Peyer's patch (tissue), 4 donors: ENCODE measurements around the gene NDUFAF4. TPM values are rescaled to one million over a fixed set of nuclear protein-coding genes. Genes with fewer than 3 reads are reported as not detected.

ENCODE experiments used
- DNase-seq, 3 donors: peaks; one replicate each; pipeline ENCODE4 v3.0.0-alpha.2; 2017 to 2019
- H3K27ac ChIP-seq, 4 donors: fragments of 200-600 bp; sonication (generic); one replicate each; pipeline ENCODE4 v1.5.1; 2016 to 2019
- H3K27me3 ChIP-seq, 2 donors: fragments of 200-600 bp; sonication (generic); one replicate each; pipeline ENCODE4 v1.5.1; 2019
- H3K36me3 ChIP-seq, 3 donors: fragments of 200-600 bp; sonication (generic); one replicate each; pipeline ENCODE4 v1.5.1; 2016 to 2019
- H3K4me1 ChIP-seq, 4 donors: fragments of 200-600 bp; sonication (generic); one replicate each; pipeline ENCODE4 v1.5.1; 2016 to 2019
- H3K4me3 ChIP-seq, 4 donors: fragments of 200-600 bp; sonication (generic); 1 replicate in 3 of 4; 2 replicates in 1 of 4; pipeline ENCODE4 v1.5.1; 2016 to 2019; ENCODE audit warnings: mild to moderate bottlenecking in 1 of 4
- H3K9me3 ChIP-seq, 4 donors: fragments of 200-600 bp; sonication (generic); one replicate each; pipeline ENCODE4 v1.5.1; 2016 to 2019; ENCODE audit warnings: mild to moderate bottlenecking in 1 of 4
- CTCF ChIP-seq, 6 experiments: fragments of 450-650 bp in 4 of 6; fragments of 200-600 bp in 2 of 6; sonication (generic) in 1 of 6; IDR thresholded peaks; one replicate each; pipeline ENCODE4 v1.5.1; 2017 to 2019; ENCODE audit warnings: antibody characterized with exemption in 6 of 6, mild to moderate bottlenecking in 3 of 6, moderate library complexity in 1 of 6
- POLR2A ChIP-seq, 2 donors: fragments of 450-650 bp; IDR thresholded peaks; one replicate each; pipeline ENCODE4 v1.5.1; 2017; ENCODE audit warnings: antibody characterized with exemption in 2 of 2, mild to moderate bottlenecking in 2 of 2, moderate library complexity in 2 of 2
- total RNA-seq, 4 donors: library from RNA; depleted of rRNA; stranded (reverse); fragments of >200 nt; gene quantifications; one replicate each; pipeline ENCODE4 v1.1.0, GENCODE V29; 2016

Gene NDUFAF4
- total RNA-seq, 4 donors from 2014 or later: 13.2 to 18.9 (median 15.3) TPM

GRCh38 chr6:96913621-96914020 lies 15.9 kb upstream of the NDUFAF4 start:
- TF ChIP-seq CTCF (IDR thresholded peaks at IDR 0.05) (no peak), POLR2A (IDR thresholded peaks at IDR 0.05) (no peak)
- Histone ChIP-seq H3K27ac (no peak overlapping the region), H3K27me3 (no peaks in the 10 kb centered on the region), H3K9me3 (no peaks in the 10 kb centered on the region), H3K4me1 (peaks cover 0 to 9% (median 1%) of the 10 kb centered on the region in 4 donors), H3K4me3 (no peak overlapping the region), H3K36me3 (no peaks in the 10 kb centered on the region)
- no peak for DNase-seq

- H3K4me3 ChIP-seq: no peak overlapping the region
- TF ChIP-seq CTCF (IDR thresholded peaks at IDR 0.05) (no peak), POLR2A (IDR thresholded peaks at IDR 0.05) (no peak)
These were observed 14.1 kb upstream of the NDUFAF4 start for GRCh38 chr6:96911751-96912150.

DNA sequence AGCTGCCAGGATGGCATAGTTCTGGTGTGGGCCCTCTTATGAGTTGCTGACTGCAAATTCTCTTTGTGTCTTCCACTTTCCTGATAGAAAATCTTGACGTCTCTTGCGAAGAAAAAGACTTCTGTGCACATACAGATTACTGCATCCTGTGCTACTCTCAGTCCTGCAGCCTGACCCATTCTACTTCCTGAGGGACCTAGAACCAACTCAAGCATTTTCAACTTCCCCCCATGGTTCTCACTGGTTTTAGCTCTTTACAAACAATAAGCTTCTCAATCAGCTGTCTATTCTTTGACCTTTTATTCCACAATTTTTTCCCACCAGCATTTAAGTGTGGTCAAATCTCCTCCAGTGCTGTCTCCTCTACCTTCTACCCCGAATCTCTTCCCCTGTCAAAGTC lies 13.5 kb upstream of the NDUFAF4 start:
- TF ChIP-seq CTCF (IDR thresholded peaks at IDR 0.05) (no peak), POLR2A (IDR thresholded peaks at IDR 0.05) (no peak)
- Histone ChIP-seq H3K27me3 (no peaks in the 10 kb centered on the region), H3K4me3 (no peak overlapping the region), H3K27ac (no peak overlapping the region), H3K9me3 (no peaks in the 10 kb centered on the region), H3K4me1 (peaks cover 0 to 9% (median 1%) of the 10 kb centered on the region in 4 donors), H3K36me3 (no peaks in the 10 kb centered on the region)
- DNase-seq: no peak

More at GRCh38 chr6:96911751-96912150, 14.1 kb upstream of the NDUFAF4 start:
- Histone ChIP-seq H3K27me3 (no peaks in the 10 kb centered on the region), H3K4me1 (peaks cover 0 to 9% (median 1%) of the 10 kb centered on the region in 4 donors), H3K36me3 (no peaks in the 10 kb centered on the region), H3K9me3 (no peaks in the 10 kb centered on the region), H3K27ac (no peak overlapping the region)
- DNase-seq: no peak

GRCh38 chr6:96909811-96910210 lies 12.1 kb upstream of the NDUFAF4 start:
- Histone ChIP-seq H3K9me3 (no peaks in the 10 kb centered on the region), H3K4me3 (no peak overlapping the region), H3K27ac (no peak overlapping the region), H3K27me3 (no peaks in the 10 kb centered on the region), H3K36me3 (no peaks in the 10 kb centered on the region), H3K4me1 (peaks cover 0 to 9% (median 1%) of the 10 kb centered on the region in 4 donors)
- DNase-seq: peak in 1 of 3 donors; percentile 61
- TF ChIP-seq POLR2A (IDR thresholded peaks at IDR 0.05) (no peak), CTCF (IDR thresholded peaks at IDR 0.05) (no peak)

- DNase-seq: no peak
- TF ChIP-seq CTCF (IDR thresholded peaks at IDR 0.05) (no peak), POLR2A (IDR thresholded peaks at IDR 0.05) (no peak)
- Histone ChIP-seq H3K36me3 (no peaks in the 10 kb centered on the region), H3K27ac (no peak overlapping the region), H3K4me1 (peaks cover 0 to 9% (median 1%) of the 10 kb centered on the region in 4 donors), H3K27me3 (no peaks in the 10 kb centered on the region), H3K4me3 (no peak overlapping the region), H3K9me3 (no peaks in the 10 kb centered on the region)
These were observed 9.8 kb upstream of the NDUFAF4 start for GRCh38 chr6:96907498-96907897.

GRCh38 chr6:96900873-96901272 lies 3.2 kb upstream of the NDUFAF4 start:
- H3K4me1 ChIP-seq: peaks cover 0 to 25% (median 8%) of the 10 kb centered on the region in 4 donors
- TF ChIP-seq POLR2A (IDR thresholded peaks at IDR 0.05): no peak
- no peak overlapping the region for H3K27ac ChIP-seq
- H3K36me3 ChIP-seq: no peaks in the 10 kb centered on the region
- no peak for DNase-seq
- no peaks in the 10 kb centered on the region for H3K27me3 ChIP-seq
- no peaks in the 10 kb centered on the region for H3K9me3 ChIP-seq
- H3K4me3 ChIP-seq: no peak overlapping the region
